ENCODE data around the gene DRD2. TPM values are rescaled to one million over a fixed set of nuclear protein-coding genes. Genes with fewer than 3 reads are reported as not detected.

The DRD2 gene
- total and polyA plus RNA-seq, 2 donors (not counting 3 experiments of a cell fraction or from before 2014, with no cell fraction given) = not detected

GRCh38 chr11:113419454-113420003 lies 55.7 kb downstream of the DRD2 start:
- dilution Hi-C loops (cut with MboI; ENCODE audit: extremely low pct_ligation_motif_present, low sequenced_read_pairs) (no loop called here), intact Hi-C loops (cut with micrococcal nuclease) (no loop called here)
- Histone ChIP-seq H3K27me3 (ENCODE audit: control insufficient read depth in 2 of 2, insufficient read depth in 2 of 2, low read length in 2 of 2) (no peaks in the 10 kb centered on the region), H3K4me3 (replicated peaks in 1 of 3; ENCODE audit: insufficient read depth in 1 of 3, low read depth in 1 of 3, low read length in 3 of 3) (no peak overlapping the region), H3K9ac (replicated peaks; ENCODE audit: extremely low read depth, insufficient read depth, low read length) (no peak overlapping the region), H3K4me2 (ENCODE audit: insufficient read depth, low read length) (no peak overlapping the region), H3K9me1 (replicated peaks; ENCODE audit: control insufficient read depth, extremely low read depth, insufficient read depth, low read length) (no peaks in the 10 kb centered on the region), H3K36me3 (ENCODE audit: control insufficient read depth in 2 of 2, extremely low read depth in 1 of 2, insufficient read depth in 2 of 2, low read length in 2 of 2) (no peaks in the 10 kb centered on the region), H3K79me2 (ENCODE audit: control insufficient read depth, insufficient read depth, low read length) (no peaks in the 10 kb centered on the region), H4K20me1 (replicated peaks; ENCODE audit: control insufficient read depth, extremely low read depth, insufficient read depth, low read length) (no peaks in the 10 kb centered on the region), H2AFZ (ENCODE audit: low read depth, low read length) (no peak overlapping the region), H3K4me1 (ENCODE audit: control insufficient read depth, extremely low read depth, insufficient read depth, low read length) (no peaks in the 10 kb centered on the region), H3K9me3 (replicated peaks; ENCODE audit: control insufficient read depth, insufficient read depth, low read length) (no peaks in the 10 kb centered on the region), H3K27ac (ENCODE audit: insufficient read depth, low read depth, low read length) (no peak overlapping the region)
- TF ChIP-seq EZH2 (IDR thresholded peaks at IDR 0.05; ENCODE audit: borderline replicate concordance, low read depth, low read length, severe bottlenecking) (no peak), GATA2 (IDR thresholded peaks at IDR 0.05; ENCODE audit: insufficient read depth, insufficient read length, low read depth, low read length) (no peak), FOS (IDR thresholded peaks at IDR 0.05; ENCODE audit: borderline replicate concordance, insufficient read depth, low read length) (no peak), POLR2A (IDR thresholded peaks at IDR 0.05; ENCODE audit: low read depth, low read length) (no peak), POLR2AphosphoS5 (IDR thresholded peaks at IDR 0.05; ENCODE audit: insufficient read depth, low read depth, low read length) (no peak), JUN (IDR thresholded peaks at IDR 0.05; ENCODE audit: borderline replicate concordance, insufficient read depth, insufficient read length, low read depth) (no peak), CTCF (IDR thresholded peaks at IDR 0.05; ENCODE audit: extremely low read depth in 1 of 2, insufficient read depth in 1 of 2, low read depth in 1 of 2, low read length in 2 of 2) (no peak), MAX (IDR thresholded peaks at IDR 0.05; ENCODE audit: insufficient read depth, insufficient read length) (no peak), MYC (IDR thresholded peaks at IDR 0.05; ENCODE audit: low read depth, low read length) (no peak)
- CTCF ChIA-PET = no interaction called here
- FAIRE-seq (no peak), DNase-seq (ENCODE audit: low read depth, low spot score) (no peak)
- POLR2A ChIA-PET = interaction anchor here (0.6 kb wide), 1 partner anchor 9 kb away, joined by 3 read pairs; no protein-coding TSS in a partner anchor
- no TSS peak for BruUV-seq (replicated peaks)

All from endothelial cell of umbilical vein (primary cell).